Left ventricle myocardium superior (tissue), 1 donor: ENCODE measurements around the gene ACYP2. TPM values are rescaled to one million over a fixed set of nuclear protein-coding genes. Genes with fewer than 3 reads are reported as not detected.

Source experiments
- ATAC-seq: fragments of 200-7000 bp; cut with Tn5 transposase; one replicate; pipeline ENCODE4 v1.9.1; 2020; ENCODE audit warnings: mild to moderate bottlenecking, moderate library complexity
- DNase-seq: peaks from one replicate; pipeline ENCODE4 v3.0.0-alpha.2; 2020
- intact Hi-C: fragments of 100-400 bp; cut with micrococcal nuclease; formaldehyde crosslinking; loops from one replicate; pipeline ENCODE4 v1.11.0; 2022
- total RNA-seq: library from RNA; stranded (reverse); fragmentation: NEBNext Ultra II Directional; extraction: Animal tissue kit (Norgen Biotek cat#: 25700); gene quantifications from one replicate; pipeline ENCODE4 v1.2.1, GENCODE V29; 2021
- donor health status: DM: no; HTN: yes; CAD: no; lungs with severe emphysema.

Gene ACYP2
- total RNA-seq, 1 donor from 2014 or later: 60.3 TPM

- intact Hi-C loops: loop anchor here (10.0 kb wide), 1 partner anchor 130 kb away; a partner anchor contains a TSS
Observed at GRCh38 chr2:54204476-54204875, 89.1 kb downstream of the ACYP2 start.

GRCh38 chr2:54206596-54206995 is 91.2 kb downstream of the ACYP2 start:
- DNase-seq (no peak), ATAC-seq (peak; percentile 42)
- intact Hi-C loops: loop anchor here (10.0 kb wide), 1 partner anchor 128 kb away; a partner anchor contains a TSS

More at GRCh38 chr2:54204476-54204875, 89.1 kb downstream of the ACYP2 start:
- ATAC-seq: no peak
- DNase-seq: no peak

DNA sequence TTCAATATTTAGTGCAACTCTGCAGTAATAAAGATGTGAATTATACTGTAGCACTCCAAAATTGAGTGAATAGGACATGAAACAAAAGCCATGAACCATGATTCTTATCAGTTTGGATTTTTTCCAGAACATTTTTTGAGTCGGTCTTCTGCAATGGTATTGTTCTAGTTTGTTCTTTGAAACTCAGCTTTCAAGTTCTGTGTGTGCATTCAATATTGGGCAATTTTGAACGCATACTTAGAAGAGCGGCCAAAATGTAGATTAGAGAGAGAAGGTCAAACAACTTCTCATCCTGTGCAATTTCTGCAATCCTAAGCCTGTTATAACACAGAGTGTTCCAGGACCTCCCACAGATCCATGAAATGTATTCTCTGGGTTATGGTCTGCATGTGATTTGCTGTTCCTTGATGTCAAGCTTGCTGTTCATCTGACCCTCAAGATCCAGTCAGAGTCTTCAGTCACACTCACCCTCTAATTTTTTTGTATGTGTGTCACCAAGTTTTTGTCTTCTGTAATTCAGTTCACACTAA is 92.3 kb downstream of the ACYP2 start:
- intact Hi-C loops: loop anchor here (10.0 kb wide), 1 partner anchor 127 kb away; a partner anchor contains a TSS
- ATAC-seq: peak; percentile 42
- no peak for DNase-seq

DNA sequence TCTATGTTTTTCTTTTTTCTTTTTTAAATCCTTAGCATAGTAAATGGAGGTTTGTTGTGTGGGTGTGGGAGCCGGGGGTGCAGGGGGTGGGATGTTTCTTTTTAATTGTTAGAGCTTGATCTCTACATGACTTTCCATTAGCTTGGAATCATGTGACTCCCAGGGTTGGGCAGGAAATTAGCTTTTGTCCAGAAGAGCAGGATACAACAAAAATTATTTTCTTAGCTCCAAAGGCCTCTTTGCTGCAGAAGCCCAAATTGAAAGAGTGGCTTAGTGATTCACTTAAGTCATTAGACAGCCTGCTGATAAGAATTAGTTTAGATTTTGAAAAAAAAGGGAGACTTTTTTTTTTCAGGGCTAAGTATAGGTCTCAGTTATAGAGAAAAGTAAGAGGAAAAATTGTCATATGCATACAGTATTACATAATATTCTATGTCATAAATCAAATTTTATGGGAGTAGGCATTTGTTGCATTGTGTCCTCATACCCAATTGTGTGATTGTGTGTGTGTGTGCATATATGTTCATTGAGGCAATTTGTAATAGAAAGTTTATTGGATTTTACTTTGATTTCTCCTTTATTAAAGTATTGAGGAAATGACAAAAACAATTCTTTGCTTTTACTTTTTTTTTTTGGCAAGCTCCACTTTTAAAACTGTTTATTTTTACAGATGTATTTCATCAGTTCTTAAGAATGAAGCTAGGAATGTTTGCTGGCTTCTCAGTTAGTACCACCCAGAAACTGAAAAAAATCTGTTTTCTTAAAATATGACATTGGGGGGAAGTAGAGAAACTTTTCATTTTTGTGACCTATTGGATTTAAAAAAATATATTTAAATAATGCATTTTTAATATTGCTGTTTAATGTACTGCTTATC is 93.2 kb downstream of the ACYP2 start:
- no peak for DNase-seq
- intact Hi-C loops: loop anchor here (10.0 kb wide), 1 partner anchor 126 kb away; a partner anchor contains a TSS

GRCh38 chr2:54209379-54209778 is 94.0 kb downstream of the ACYP2 start:
- ATAC-seq (peak; percentile 50), DNase-seq (no peak)
- intact Hi-C loops: loop anchor here (10.0 kb wide), 1 partner anchor 125 kb away; a partner anchor contains a TSS

More for the DNA sequence above, 93.2 kb downstream of the ACYP2 start:
- peak; percentile 58 for ATAC-seq

DNA sequence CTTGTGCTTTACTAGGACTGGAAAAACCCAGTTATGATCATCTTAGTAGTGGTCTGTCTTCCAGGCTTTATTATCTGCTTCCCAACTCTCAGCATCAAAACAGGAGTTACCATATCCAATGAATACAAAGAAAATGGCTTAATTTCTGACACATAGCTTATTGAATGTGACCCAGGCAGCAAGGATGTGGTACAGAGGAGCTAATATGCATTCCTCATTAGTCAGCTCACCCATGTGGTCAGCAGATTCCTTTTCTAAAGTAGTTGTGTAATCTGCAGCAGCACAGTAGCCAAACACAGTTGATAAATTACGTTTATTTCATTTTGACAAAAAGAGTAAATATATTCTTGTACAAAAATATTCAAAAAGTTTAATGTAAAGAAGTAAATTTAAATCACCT is 97.0 kb downstream of the ACYP2 start:
- DNase-seq (no peak), ATAC-seq (peak; percentile 76)
- intact Hi-C loops: no loop called here

DNA sequence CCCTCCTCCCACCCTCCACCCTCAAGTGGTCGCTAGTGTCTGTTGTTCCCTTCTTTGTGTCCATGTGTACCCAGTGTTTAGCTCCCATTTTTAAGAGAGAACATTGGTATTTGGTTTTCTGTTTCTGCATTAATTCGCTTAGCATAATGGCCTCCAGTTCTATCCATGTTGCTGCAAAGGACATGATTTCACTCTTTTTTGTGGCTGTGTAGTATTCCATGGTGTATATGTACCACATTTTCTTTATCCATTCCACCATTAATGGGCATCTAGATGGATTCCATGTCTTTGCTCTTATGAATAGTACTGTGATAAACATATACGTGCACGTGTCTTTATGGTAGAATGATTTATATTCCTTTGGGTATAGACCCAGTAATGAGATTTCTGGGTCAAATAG is 97.7 kb downstream of the ACYP2 start:
- intact Hi-C loops: no loop called here
- DNase-seq (no peak), ATAC-seq (no peak)

GRCh38 chr2:54224997-54225396 is 109.6 kb downstream of the ACYP2 start:
- ATAC-seq: peak; percentile 46
- DNase-seq: no peak
- intact Hi-C loops: no loop called here

GRCh38 chr2:54226260-54226659 is 110.8 kb downstream of the ACYP2 start:
- ATAC-seq: peak; percentile 31
- intact Hi-C loops: no loop called here
- no peak for DNase-seq

DNA sequence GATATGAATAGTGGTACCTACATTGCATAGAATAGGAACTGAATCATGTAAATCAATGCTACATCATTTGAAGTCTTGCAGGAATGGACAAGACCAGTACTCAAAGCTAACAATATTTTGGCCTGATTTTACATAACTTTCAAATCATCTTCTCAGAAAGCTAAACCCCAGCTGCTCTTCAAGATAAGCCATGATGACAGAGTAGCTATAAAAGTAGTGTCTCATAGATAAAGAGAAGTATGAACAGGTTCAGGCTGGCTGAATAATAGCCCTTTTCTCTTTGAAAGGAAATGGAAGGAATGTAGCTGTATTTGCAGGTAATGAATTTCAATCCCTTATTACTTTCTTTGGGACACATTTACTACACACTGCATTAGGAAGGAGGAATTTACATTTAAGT is 112.4 kb downstream of the ACYP2 start:
- DNase-seq (no peak), ATAC-seq (no peak)
- intact Hi-C loops: no loop called here

- ATAC-seq (peak; percentile 33), DNase-seq (peak; percentile 45)
- intact Hi-C loops: no loop called here
Observed at GRCh38 chr2:54228945-54229344, 113.5 kb downstream of the ACYP2 start.

DNA sequence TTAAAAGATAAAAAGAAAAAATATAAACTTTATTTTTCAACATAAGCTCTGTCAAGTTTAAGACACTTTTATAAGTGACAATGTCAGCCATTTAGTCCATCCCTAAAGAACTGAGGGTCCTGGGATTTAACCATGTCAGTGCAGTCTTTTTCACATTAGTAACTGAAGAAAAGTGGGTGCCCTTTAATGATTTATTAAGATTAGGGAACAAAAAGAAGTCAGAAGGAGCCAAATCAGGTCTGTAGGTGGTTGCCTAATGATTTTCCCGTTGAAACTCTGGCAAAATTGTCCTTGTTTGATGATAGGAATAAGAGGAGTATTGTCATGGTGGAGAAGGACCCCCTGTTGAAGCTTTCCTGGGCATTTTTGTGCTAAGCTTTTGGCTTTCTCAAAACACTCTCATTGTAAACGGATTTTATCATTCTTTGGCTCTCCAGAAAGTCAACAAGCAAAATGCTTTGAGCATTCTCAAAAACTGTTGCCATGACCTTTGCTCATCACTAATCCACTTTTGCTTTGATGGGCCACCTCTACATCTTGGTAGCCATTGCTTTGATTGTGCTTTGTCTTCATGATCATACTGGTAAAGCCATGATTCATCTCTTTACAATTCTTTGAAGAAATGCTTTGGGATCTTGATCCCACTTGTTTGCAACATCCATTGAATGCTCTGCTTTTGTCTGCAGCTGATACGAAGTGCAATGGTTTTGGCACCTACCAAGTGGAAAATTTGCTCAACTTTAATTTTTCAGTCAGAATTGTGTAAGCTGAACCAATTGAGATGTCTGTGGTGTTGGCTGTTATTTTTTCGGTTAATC is 118.6 kb downstream of the ACYP2 start:
- no peak for DNase-seq
- no peak for ATAC-seq
- intact Hi-C loops: no loop called here

- intact Hi-C loops: no loop called here
- DNase-seq: no peak
- ATAC-seq: no peak
Observed at GRCh38 chr2:54237428-54237827, 122.0 kb downstream of the ACYP2 start.

GRCh38 chr2:54239427-54239826 is 124.0 kb downstream of the ACYP2 start:
- no peak for ATAC-seq
- intact Hi-C loops: no loop called here
- no peak for DNase-seq

- DNase-seq (peak; percentile 51), ATAC-seq (peak; percentile 89)
- intact Hi-C loops: no loop called here
Observed at GRCh38 chr2:54240515-54241469, 125.4 kb downstream of the ACYP2 start.

GRCh38 chr2:54247115-54247514 is 131.7 kb downstream of the ACYP2 start:
- ATAC-seq (peak; percentile 80), DNase-seq (no peak)
- intact Hi-C loops: no loop called here

DNA sequence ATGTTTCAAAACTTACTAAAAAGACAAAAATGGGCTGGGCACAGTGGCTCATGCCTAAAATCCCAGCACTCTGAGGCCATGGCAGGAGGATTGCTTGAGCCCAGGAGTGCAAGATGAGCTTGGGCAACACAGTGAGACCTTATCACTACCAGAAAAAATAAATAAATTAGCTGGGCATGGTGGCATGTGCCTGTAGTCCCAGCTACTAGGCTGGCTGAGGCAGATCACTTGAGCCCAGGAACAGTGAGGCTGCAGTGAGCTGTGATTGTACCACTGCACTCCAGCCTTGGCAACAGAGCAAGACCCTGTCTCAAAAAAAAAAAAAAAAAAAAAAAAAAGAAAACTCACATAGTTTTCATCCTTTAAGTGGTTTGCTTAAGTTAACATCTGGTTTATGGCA is 134.2 kb downstream of the ACYP2 start:
- ATAC-seq (peak; percentile 80), DNase-seq (no peak)
- intact Hi-C loops: no loop called here

DNA sequence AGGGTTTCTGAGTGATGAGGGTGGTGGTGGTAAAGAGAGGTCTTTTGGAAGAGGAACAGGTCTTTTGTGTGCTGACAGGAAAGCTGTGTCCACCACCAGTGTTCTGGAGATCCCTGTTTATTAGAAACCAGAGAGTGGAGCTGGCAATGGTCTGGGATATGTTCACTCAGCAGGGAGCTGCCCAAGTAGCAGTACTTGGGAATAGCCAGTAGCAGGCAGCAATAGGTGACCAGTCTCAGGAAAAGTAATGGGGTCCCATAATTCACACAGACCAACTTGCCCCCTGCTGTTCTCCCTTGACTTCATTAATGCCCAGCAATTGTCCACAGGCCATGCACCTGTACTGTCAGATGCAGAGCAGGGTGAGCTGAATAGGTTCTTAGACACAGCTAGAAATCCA is 138.8 kb downstream of the ACYP2 start:
- DNase-seq: no peak
- no peak for ATAC-seq
- intact Hi-C loops: no loop called here
